Gastrocnemius medialis (tissue), 4 donors: ENCODE results near the gene FARP1. TPM values are rescaled to one million over a fixed set of nuclear protein-coding genes. Genes with fewer than 3 reads are reported as not detected.

Experiments used
- ATAC-seq, 2 donors: fragments of 150-250 bp; one replicate each; pipeline ENCODE4 v1.9.1; 2016
- DNase-seq, 2 donors: peaks; one replicate each; pipeline ENCODE4 v3.0.0-alpha.2; 2019
- H3K27ac ChIP-seq, 4 donors: fragments of 200-600 bp; sonication (generic); 1 replicate in 1 of 4; 2 replicates in 3 of 4; pipeline ENCODE4 v1.5.1; 2016 to 2018; ENCODE audit warnings: mild to moderate bottlenecking in 2 of 4, moderate library complexity in 1 of 4
- H3K27me3 ChIP-seq, 3 donors: fragments of 200-600 bp; sonication (generic) in 2 of 3; 1 replicate in 1 of 3; 2 replicates in 2 of 3; pipeline versions ENCODE4 v1.5.1 to v1.6.0; 2016 to 2019; ENCODE audit warnings: mild to moderate bottlenecking in 1 of 3, moderate library complexity in 1 of 3
- H3K36me3 ChIP-seq, 2 donors: fragments of 200-600 bp; sonication (generic) in 1 of 2; one replicate each; pipeline ENCODE4 v1.5.1; 2017 to 2018
- H3K4me1 ChIP-seq, 2 donors: fragments of 200-600 bp; sonication (generic) in 1 of 2; one replicate each; pipeline ENCODE4 v1.5.1; 2016 to 2017; ENCODE audit warnings: mild to moderate bottlenecking in 2 of 2
- H3K4me3 ChIP-seq, 4 donors: fragments of 200-600 bp; sonication (generic) in 3 of 4; 1 replicate in 1 of 4; 2 replicates in 3 of 4; pipeline ENCODE4 v1.5.1; 2016 to 2019; ENCODE audit warnings: mild to moderate bottlenecking in 2 of 4
- H3K9me3 ChIP-seq, 3 donors: fragments of 200-600 bp; sonication (generic) in 2 of 3; 1 replicate in 1 of 3; 2 replicates in 2 of 3; pipeline ENCODE4 v1.5.1; 2016 to 2019
- CTCF ChIP-seq, 5 experiments: fragments of 450-650 bp in 3 of 5; fragments of 200-600 bp in 2 of 5; sonication (generic) in 2 of 5; IDR thresholded peaks in 4 of 5; conservative IDR thresholded peaks in 1 of 5; 1 replicate in 4 of 5; 2 replicates in 1 of 5; pipeline ENCODE4 v1.5.1; 2016 to 2019; ENCODE audit warnings: antibody characterized with exemption in 5 of 5, mild to moderate bottlenecking in 3 of 5, moderate library complexity in 3 of 5
- POLR2A ChIP-seq, 2 donors: fragments of 450-650 bp; IDR thresholded peaks; one replicate each; pipeline ENCODE4 v1.6.1; 2017; ENCODE audit warnings: antibody characterized with exemption in 2 of 2, mild to moderate bottlenecking in 2 of 2, moderate library complexity in 2 of 2
- in situ Hi-C, 4 donors: fragments of 200-750 bp; cut with MboI; loops; one replicate each; pipeline versions ENCODE4 v1.15.0 to v1.8.0; 2017; ENCODE audit warnings: low sequenced_read_pairs in 4 of 4
- intact Hi-C: fragments of 100-400 bp; cut with DNase I; formaldehyde crosslinking; loops from one replicate; pipeline ENCODE4 v1.15.1; 2023; ENCODE audit warnings: low total_unique reads
- total RNA-seq, 4 donors: library from RNA; depleted of rRNA; stranded (reverse); fragments of >200 nt; gene quantifications; one replicate each; pipeline versions ENCODE4 v1.1.0 to v1.2.3, GENCODE V29; 2016

The FARP1 gene
- total RNA-seq, 4 donors from 2014 or later = 3.5 to 9.8 (median 4.9) TPM

GRCh38 chr13:98200211-98200878 lies 57.5 kb downstream of the FARP1 start:
- TF ChIP-seq POLR2A (IDR thresholded peaks at IDR 0.05) = no peak
- no peak for TF ChIP-seq CTCF (IDR thresholded peaks at IDR 0.05 in 4 of 5, conservative IDR thresholded peaks at IDR 0.05 in 1 of 5)
- intact Hi-C loops = no loop called here
- Histone ChIP-seq H3K27me3 (no peaks in the 10 kb centered on the region), H3K9me3 (no peaks in the 10 kb centered on the region), H3K36me3 (no peaks in the 10 kb centered on the region), H3K4me3 (no peak overlapping the region), H3K27ac (no peak overlapping the region), H3K4me1 (peaks cover 0 to 6% of the 10 kb centered on the region in 2 donors)
- in situ Hi-C loops = no loop called here
- ATAC-seq (no peak), DNase-seq (no peak)

GRCh38 chr13:98201189-98201588 lies 58.3 kb downstream of the FARP1 start:
- no peak for ATAC-seq
- no peak overlapping the region for H3K27ac ChIP-seq
- no peak for TF ChIP-seq CTCF (IDR thresholded peaks at IDR 0.05 in 4 of 5, conservative IDR thresholded peaks at IDR 0.05 in 1 of 5)
- TF ChIP-seq POLR2A (IDR thresholded peaks at IDR 0.05) = no peak
- H3K4me1 ChIP-seq = peaks cover 0 to 6% of the 10 kb centered on the region in 2 donors
- intact Hi-C loops = no loop called here
- no peaks in the 10 kb centered on the region for H3K27me3 ChIP-seq
- peaks cover 0 to under 1% (median 0%) of the 10 kb centered on the region in 3 donors for H3K9me3 ChIP-seq
- no peak overlapping the region for H3K4me3 ChIP-seq
- DNase-seq = no peak
- in situ Hi-C loops = no loop called here
- H3K36me3 ChIP-seq = no peaks in the 10 kb centered on the region

- Histone ChIP-seq H3K9me3 (peaks cover 0 to 5% (median 0%) of the 10 kb centered on the region in 3 donors), H3K36me3 (no peaks in the 10 kb centered on the region), H3K4me1 (peaks cover 2 to 6% of the 10 kb centered on the region in 2 donors), H3K4me3 (no peak overlapping the region), H3K27ac (no peak overlapping the region), H3K27me3 (no peaks in the 10 kb centered on the region)
- ATAC-seq (no peak), DNase-seq (no peak)
- intact Hi-C loops (no loop called here), in situ Hi-C loops (no loop called here)
- TF ChIP-seq CTCF (IDR thresholded peaks at IDR 0.05 in 4 of 5, conservative IDR thresholded peaks at IDR 0.05 in 1 of 5) (no peak), POLR2A (IDR thresholded peaks at IDR 0.05) (no peak)
These were observed 59.1 kb downstream of the FARP1 start for GRCh38 chr13:98201984-98202383.

GRCh38 chr13:98203646-98204326 lies 60.9 kb downstream of the FARP1 start:
- H3K27ac ChIP-seq = no peak overlapping the region
- H3K9me3 ChIP-seq = peaks cover 0 to 5% (median 0%) of the 10 kb centered on the region in 3 donors
- ATAC-seq (no peak), DNase-seq (no peak)
- peaks cover 6 to 9% of the 10 kb centered on the region in 2 donors for H3K4me1 ChIP-seq
- H3K4me3 ChIP-seq = no peak overlapping the region
- H3K36me3 ChIP-seq = no peaks in the 10 kb centered on the region
- no peak for TF ChIP-seq POLR2A (IDR thresholded peaks at IDR 0.05)
- no peak for TF ChIP-seq CTCF (IDR thresholded peaks at IDR 0.05 in 4 of 5, conservative IDR thresholded peaks at IDR 0.05 in 1 of 5)
- in situ Hi-C loops (no loop called here), intact Hi-C loops (no loop called here)
- no peaks in the 10 kb centered on the region for H3K27me3 ChIP-seq
